H1 (cell line): ENCODE measurements around the gene TRIM44. TPM values are rescaled to one million over a fixed set of nuclear protein-coding genes. Genes with fewer than 3 reads are reported as not detected.

Experiments
- ASH2L ChIP-seq: fragments of 200-600, 300-600 bp; sonication (generic); IDR thresholded peaks from one replicate; pipeline ENCODE4 v1.7.1; 2017; ENCODE audit warnings: low read length
- SIRT6 ChIP-seq: IDR thresholded peaks from one replicate; pipeline ENCODE4 v1.7.1; 2012; ENCODE audit warnings: low read length, inconsistent platforms
- SRF ChIP-seq: IDR thresholded peaks from 2 replicates; pipeline ENCODE4 v1.6.1; 2011; ENCODE audit warnings: mild to moderate bottlenecking, low read depth, low read length, moderate library complexity
- polyA plus RNA-seq, 7 experiments: library from polyadenylated mRNA; depleted of rRNA in 3 of 7; stranded (reverse) in 5 of 7; unstranded in 2 of 7; fragments of >200 nt in 5 of 7; fragments of 200-250 nt in 2 of 7; gene quantifications; 1 replicate in 5 of 7; 2 replicates in 1 of 7; 4 replicates in 1 of 7; pipeline versions ENCODE4 v1.2.1 to v1.2.3, GENCODE V29; 2011 to 2013; ENCODE audit warnings: missing spikeins in 2 of 7, mixed read lengths in 2 of 7
- total RNA-seq: library from RNA; stranded (reverse); fragmentation: NEBNext Ultra II Directional; extraction: Animal tissue kit (Norgen Biotek cat#: 25700); gene quantifications from 2 replicates; pipeline ENCODE4 v1.2.1, GENCODE V29; 2021
- TF ChIP-seq, protein P1 (sequence below): IDR thresholded peaks from 2 replicates; pipeline ENCODE4 v1.6.1; 2012; ENCODE audit warnings: inconsistent platforms

TRIM44 gene
- total and polyA plus RNA-seq, 2 of the 8 experiments (the other 6 are each of a cell fraction or from before 2014, with no cell fraction given): 13.9 to 34.4 TPM

DNA sequence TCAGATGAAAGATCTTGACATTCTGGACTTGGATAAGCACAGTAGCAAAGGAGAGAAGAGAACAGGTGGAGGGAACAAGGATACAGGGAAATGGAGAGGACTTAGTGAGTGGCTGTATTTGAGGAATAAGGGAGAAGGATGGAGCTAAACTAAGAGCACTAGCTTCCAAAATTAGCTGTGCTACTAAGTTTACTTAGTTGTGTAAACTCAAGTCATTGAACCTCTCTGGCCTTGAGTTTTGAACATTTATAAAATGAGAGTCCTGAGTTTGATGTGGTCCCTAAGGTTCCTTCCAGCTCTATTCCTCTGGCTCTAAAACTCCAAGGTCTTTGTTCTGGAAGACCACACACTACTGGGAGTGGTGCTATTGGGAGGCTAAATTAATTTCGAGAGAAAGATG is 100.7 kb downstream of the TRIM44 start (continued):
- TF ChIP-seq SRF (no peak), SIRT6 (no peak), ASH2L (no peak)
- TF ChIP-seq, protein P1, sequence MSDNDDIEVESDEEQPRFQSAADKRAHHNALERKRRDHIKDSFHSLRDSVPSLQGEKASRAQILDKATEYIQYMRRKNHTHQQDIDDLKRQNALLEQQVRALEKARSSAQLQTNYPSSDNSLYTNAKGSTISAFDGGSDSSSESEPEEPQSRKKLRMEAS: no peak
